ENCODE results near the gene GRID2IP. TPM values are rescaled to one million over a fixed set of nuclear protein-coding genes. Genes with fewer than 3 reads are reported as not detected.

The GRID2IP gene
- total and polyA plus RNA-seq, 2 donors (not counting 1 experiment from before 2014, with no cell fraction given): 0.72 to 1.7 TPM

GRCh38 chr7:6542368-6542767, 8.9 kb downstream of the GRID2IP start:
- H3K27me3 Mint-ChIP-seq: peaks cover 15% of the 10 kb centered on the region
- no peak overlapping the region for H3K27ac ChIP-seq (ENCODE audit: low read length in 2 of 2)
- ATAC-seq (ENCODE audit: low read depth): no peak
- peaks cover 12% of the 10 kb centered on the region for H3K4me1 Mint-ChIP-seq
- no peak overlapping the region for H3K9ac ChIP-seq (ENCODE audit: low read length)
- H3K4me2 ChIP-seq (replicated peaks; ENCODE audit: low read depth, low read length, poor library complexity, severe bottlenecking): no peak overlapping the region
- H2AFZ ChIP-seq (ENCODE audit: insufficient read depth, low read depth, low read length, poor library complexity, severe bottlenecking): no peak overlapping the region
- H3K9me3 ChIP-seq (ENCODE audit: control extremely low read depth in 1 of 3, control insufficient read depth in 2 of 3, insufficient read depth in 1 of 3, low read length in 2 of 3): no peaks in the 10 kb centered on the region
- no peak overlapping the region for H3K4me3 Mint-ChIP-seq
- no peak for TF ChIP-seq EZH2 (IDR thresholded peaks at IDR 0.05; ENCODE audit: borderline replicate concordance, insufficient read depth, low read depth, low read length, poor library complexity, severe bottlenecking)
- no peak for TF ChIP-seq CTCF (IDR thresholded peaks at IDR 0.05)
- no peak overlapping the region for H3K4me3 ChIP-seq (ENCODE audit: control extremely low read depth in 1 of 5, extremely low read depth in 1 of 5, insufficient read depth in 1 of 5, low read depth in 2 of 5, low read length in 4 of 5)
- intact Hi-C loops (cut with micrococcal nuclease): no loop called here
- H3K4me1 ChIP-seq (ENCODE audit: control insufficient read depth in 2 of 2, insufficient read depth in 2 of 2, low read length in 2 of 2): peaks cover 5 to 14% of the 10 kb centered on the region in 2 donors
- H3K9me3 Mint-ChIP-seq (ENCODE audit: insufficient read depth): no peaks in the 10 kb centered on the region
- no peaks in the 10 kb centered on the region for H3K36me3 ChIP-seq (replicated peaks in 1 of 2; ENCODE audit: control extremely low read depth in 1 of 2, control insufficient read depth in 1 of 2, extremely low read depth in 1 of 2, insufficient read depth in 2 of 2, low read length in 1 of 2)
- H3K27ac Mint-ChIP-seq: no peak overlapping the region
- no peak for DNase-seq
- H3K27me3 ChIP-seq (replicated peaks in 1 of 4; ENCODE audit: control extremely low read depth in 1 of 4, control insufficient read depth in 3 of 4, insufficient read depth in 4 of 4, low read length in 3 of 4): peaks cover 0 to 5% (median 2%) of the 10 kb centered on the region in 4 experiments
- no CpG with 5 or more reads among the region's 1 CpG for WGBS (ENCODE audit: insufficient coverage)
- ChIA-PET CTCF (no interaction called here), POLR2A (no interaction called here)
- no peaks in the 10 kb centered on the region for H4K20me1 ChIP-seq (ENCODE audit: control insufficient read depth, insufficient read depth, low read length, poor library complexity, severe bottlenecking)
- no peaks in the 10 kb centered on the region for H3K79me2 ChIP-seq (ENCODE audit: control insufficient read depth, insufficient read depth, low read length)

GRCh38 chr7:6536262-6537260, 14.7 kb downstream of the GRID2IP start:
- ATAC-seq (ENCODE audit: low read depth) (peak; percentile 28), DNase-seq (no peak)
- Histone ChIP-seq H3K27ac (ENCODE audit: low read length in 2 of 2) (no peak overlapping the region), H3K27me3 (replicated peaks in 1 of 4; ENCODE audit: control extremely low read depth in 1 of 4, control insufficient read depth in 3 of 4, insufficient read depth in 4 of 4, low read length in 3 of 4) (peaks cover 0 to 29% (median 8%) of the 10 kb centered on the region in 4 experiments), H3K79me2 (ENCODE audit: control insufficient read depth, insufficient read depth, low read length) (no peaks in the 10 kb centered on the region), H3K9me3 (ENCODE audit: control extremely low read depth in 1 of 3, control insufficient read depth in 2 of 3, insufficient read depth in 1 of 3, low read length in 2 of 3) (no peaks in the 10 kb centered on the region), H3K4me2 (replicated peaks; ENCODE audit: low read depth, low read length, poor library complexity, severe bottlenecking) (peak overlapping the region; percentile 74), H3K4me3 (ENCODE audit: control extremely low read depth in 1 of 5, extremely low read depth in 1 of 5, insufficient read depth in 1 of 5, low read depth in 2 of 5, low read length in 4 of 5) (peak overlapping the region in 2 of 5 experiments; percentile 15 to 29), H2AFZ (ENCODE audit: insufficient read depth, low read depth, low read length, poor library complexity, severe bottlenecking) (peak overlapping the region; percentile 42), H3K36me3 (replicated peaks in 1 of 2; ENCODE audit: control extremely low read depth in 1 of 2, control insufficient read depth in 1 of 2, extremely low read depth in 1 of 2, insufficient read depth in 2 of 2, low read length in 1 of 2) (no peaks in the 10 kb centered on the region), H3K9ac (ENCODE audit: low read length) (peak overlapping the region; percentile 32), H3K4me1 (ENCODE audit: control insufficient read depth in 2 of 2, insufficient read depth in 2 of 2, low read length in 2 of 2) (peaks cover 10 to 16% of the 10 kb centered on the region in 2 donors), H4K20me1 (ENCODE audit: control insufficient read depth, insufficient read depth, low read length, poor library complexity, severe bottlenecking) (no peaks in the 10 kb centered on the region)
- intact Hi-C loops (cut with micrococcal nuclease): no loop called here
- Mint-ChIP-seq H3K4me3 (no peak overlapping the region), H3K27ac (no peak overlapping the region), H3K9me3 (ENCODE audit: insufficient read depth) (no peaks in the 10 kb centered on the region), H3K27me3 (peaks cover 24% of the 10 kb centered on the region), H3K4me1 (peaks cover 7% of the 10 kb centered on the region)
- WGBS (ENCODE audit: insufficient coverage): 3% methylated on average over 45 of the region's 56 CpGs
- POLR2A ChIA-PET: no interaction called here
- CTCF ChIA-PET: no interaction called here
- TF ChIP-seq EZH2 (IDR thresholded peaks at IDR 0.05; ENCODE audit: borderline replicate concordance, insufficient read depth, low read depth, low read length, poor library complexity, severe bottlenecking) (no peak), CTCF (IDR thresholded peaks at IDR 0.05) (no peak)

Data from B cell (primary cell).